ENCODE results near the gene KMT2D.

GRCh38 chr12:49049566-49050224, 10.9 kb downstream of the KMT2D start:
- TF ChIP-seq CTCF (IDR thresholded peaks at IDR 0.05) (no peak), POLR2A (IDR thresholded peaks at IDR 0.05) (no peak)
